Measurements from ENCODE around the gene CNPY3.

Gene CNPY3

GRCh38 chr6:42904467-42904866, 24.8 kb upstream of the CNPY3 start:
- DNase-seq: no peak
- Histone ChIP-seq H3K36me3 (no peaks in the 10 kb centered on the region), H3K27me3 (ENCODE audit: insufficient read depth, low read depth, severe bottlenecking) (no peaks in the 10 kb centered on the region), H3K27ac (no peak overlapping the region), H3K9me3 (ENCODE audit: severe bottlenecking) (no peaks in the 10 kb centered on the region), H3K4me3 (ENCODE audit: low read depth, low read length) (no peak overlapping the region)
- TF ChIP-seq, protein P1, sequence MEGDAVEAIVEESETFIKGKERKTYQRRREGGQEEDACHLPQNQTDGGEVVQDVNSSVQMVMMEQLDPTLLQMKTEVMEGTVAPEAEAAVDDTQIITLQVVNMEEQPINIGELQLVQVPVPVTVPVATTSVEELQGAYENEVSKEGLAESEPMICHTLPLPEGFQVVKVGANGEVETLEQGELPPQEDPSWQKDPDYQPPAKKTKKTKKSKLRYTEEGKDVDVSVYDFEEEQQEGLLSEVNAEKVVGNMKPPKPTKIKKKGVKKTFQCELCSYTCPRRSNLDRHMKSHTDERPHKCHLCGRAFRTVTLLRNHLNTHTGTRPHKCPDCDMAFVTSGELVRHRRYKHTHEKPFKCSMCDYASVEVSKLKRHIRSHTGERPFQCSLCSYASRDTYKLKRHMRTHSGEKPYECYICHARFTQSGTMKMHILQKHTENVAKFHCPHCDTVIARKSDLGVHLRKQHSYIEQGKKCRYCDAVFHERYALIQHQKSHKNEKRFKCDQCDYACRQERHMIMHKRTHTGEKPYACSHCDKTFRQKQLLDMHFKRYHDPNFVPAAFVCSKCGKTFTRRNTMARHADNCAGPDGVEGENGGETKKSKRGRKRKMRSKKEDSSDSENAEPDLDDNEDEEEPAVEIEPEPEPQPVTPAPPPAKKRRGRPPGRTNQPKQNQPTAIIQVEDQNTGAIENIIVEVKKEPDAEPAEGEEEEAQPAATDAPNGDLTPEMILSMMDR (IDR thresholded peaks at IDR 0.05; ENCODE audit: low read depth, low read length): no peak

GRCh38 chr6:42907336-42907735, 21.9 kb upstream of the CNPY3 start:
- no peaks in the 10 kb centered on the region for H3K9me3 ChIP-seq (ENCODE audit: severe bottlenecking)
- H3K27me3 ChIP-seq (ENCODE audit: insufficient read depth, low read depth, severe bottlenecking): no peaks in the 10 kb centered on the region
- no peak overlapping the region for H3K27ac ChIP-seq
- DNase-seq: peak; percentile 47
- TF ChIP-seq, protein P1 (IDR thresholded peaks at IDR 0.05; ENCODE audit: low read depth, low read length): no peak
- no peaks in the 10 kb centered on the region for H3K36me3 ChIP-seq
- H3K4me3 ChIP-seq (ENCODE audit: low read depth, low read length): no peak overlapping the region

DNA sequence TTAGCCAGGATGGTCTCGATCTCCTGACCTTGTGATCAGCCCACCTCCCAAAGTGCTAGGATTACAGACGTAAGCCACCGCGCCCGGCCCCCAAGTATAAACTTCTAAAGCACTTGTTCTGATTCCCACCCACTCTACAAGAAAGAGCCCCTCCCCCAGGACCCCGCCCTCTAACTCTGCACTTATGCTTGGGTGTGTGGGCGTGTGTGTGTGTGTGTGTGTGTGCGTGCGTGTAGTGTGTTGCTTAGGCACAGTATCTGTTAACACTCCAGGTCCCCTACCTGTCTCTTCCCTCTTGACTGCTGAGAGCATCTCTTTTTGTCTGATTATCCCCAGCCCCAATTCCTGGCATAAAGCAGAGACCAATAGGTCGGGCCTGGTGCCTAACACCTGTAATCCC, 19.4 kb upstream of the CNPY3 start:
- Histone ChIP-seq H3K4me3 (ENCODE audit: low read depth, low read length) (no peak overlapping the region), H3K9me3 (ENCODE audit: severe bottlenecking) (no peaks in the 10 kb centered on the region), H3K36me3 (no peaks in the 10 kb centered on the region), H3K27me3 (ENCODE audit: insufficient read depth, low read depth, severe bottlenecking) (no peaks in the 10 kb centered on the region), H3K27ac (no peak overlapping the region)
- DNase-seq: no peak
- TF ChIP-seq, protein P1 (IDR thresholded peaks at IDR 0.05; ENCODE audit: low read depth, low read length): no peak

- H3K36me3 ChIP-seq: no peaks in the 10 kb centered on the region
- H3K4me3 ChIP-seq (ENCODE audit: low read depth, low read length): no peak overlapping the region
- no peak for DNase-seq
- TF ChIP-seq, protein P1 (IDR thresholded peaks at IDR 0.05; ENCODE audit: low read depth, low read length): no peak
- no peaks in the 10 kb centered on the region for H3K27me3 ChIP-seq (ENCODE audit: insufficient read depth, low read depth, severe bottlenecking)
- H3K27ac ChIP-seq: no peak overlapping the region
- H3K9me3 ChIP-seq (ENCODE audit: severe bottlenecking): no peaks in the 10 kb centered on the region
These were observed 17.9 kb upstream of the CNPY3 start for GRCh38 chr6:42911171-42912021.

GRCh38 chr6:42914546-42914945, 14.7 kb upstream of the CNPY3 start:
- TF ChIP-seq, protein P1 (IDR thresholded peaks at IDR 0.05; ENCODE audit: low read depth, low read length): no peak
- Histone ChIP-seq H3K4me3 (ENCODE audit: low read depth, low read length) (no peak overlapping the region), H3K36me3 (no peaks in the 10 kb centered on the region), H3K27me3 (ENCODE audit: insufficient read depth, low read depth, severe bottlenecking) (no peaks in the 10 kb centered on the region), H3K9me3 (ENCODE audit: severe bottlenecking) (no peaks in the 10 kb centered on the region), H3K27ac (no peak overlapping the region)
- DNase-seq: no peak

DNA sequence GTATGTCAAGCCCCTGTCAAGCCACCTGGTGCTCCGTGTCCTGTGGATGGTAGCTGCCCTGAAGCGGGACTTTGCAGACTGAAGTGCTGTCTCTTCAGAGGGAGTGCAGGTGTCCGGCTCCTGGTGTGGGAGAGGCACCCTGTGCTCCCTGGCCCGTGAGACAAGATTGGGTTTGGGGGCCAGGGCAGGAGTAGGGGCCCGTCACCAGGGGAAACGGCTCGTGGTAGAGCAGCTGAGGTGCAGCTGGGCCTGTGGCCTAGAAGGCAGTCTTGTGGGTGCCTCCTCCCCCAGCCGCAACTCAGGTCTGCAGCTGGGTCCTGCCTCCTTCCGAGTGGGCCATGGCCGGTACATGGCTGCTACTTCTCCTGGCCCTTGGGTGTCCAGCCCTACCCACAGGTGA, 13.5 kb upstream of the CNPY3 start, which contains the start of gene PTCRA:
Gene PTCRA, plus strand, starts transcription at position 322 of the 400 bp plus-strand sequence. Its CDS starts 17 bp downstream, at position 339.
- DNase-seq: no peak

More for the DNA sequence above, 13.5 kb upstream of the CNPY3 start, which contains the start of gene PTCRA:
- no peaks in the 10 kb centered on the region for H3K27me3 ChIP-seq (ENCODE audit: insufficient read depth, low read depth, severe bottlenecking)
- H3K36me3 ChIP-seq: no peaks in the 10 kb centered on the region
- H3K9me3 ChIP-seq (ENCODE audit: severe bottlenecking): no peaks in the 10 kb centered on the region
- H3K4me3 ChIP-seq (ENCODE audit: low read depth, low read length): no peak within 1 kb of the TSS
- H3K27ac ChIP-seq: no peak within 1 kb of the TSS
- TF ChIP-seq, protein P1 (IDR thresholded peaks at IDR 0.05; ENCODE audit: low read depth, low read length): no peak

Data from WERI-Rb-1 (cell line).